ENCODE results near the gene UNCX. TPM values are rescaled to one million over a fixed set of nuclear protein-coding genes. Genes with fewer than 3 reads are reported as not detected.

UNCX gene
- total RNA-seq, 1 donor from 2014 or later, result not detected

- Histone ChIP-seq H3K27me3 (ENCODE audit: low read depth) (peaks cover 93% of the 10 kb centered on the region), H3K4me3 (no peak overlapping the region), H3K4me1 (no peaks in the 10 kb centered on the region), H3K27ac (no peak overlapping the region), H3K36me3 (no peaks in the 10 kb centered on the region), H3K9me3 (no peaks in the 10 kb centered on the region)
- DNase-seq (peak; percentile 37), ATAC-seq (no peak)
- TF ChIP-seq CTCF (IDR thresholded peaks at IDR 0.05), result no peak
- intact Hi-C loops (cut with DNase I), result no loop called here
Observed at GRCh38 chr7:1255817-1256340, 23.2 kb downstream of the UNCX start.

- H3K27ac ChIP-seq, result no peak overlapping the region
- no peaks in the 10 kb centered on the region for H3K36me3 ChIP-seq
- no peaks in the 10 kb centered on the region for H3K9me3 ChIP-seq
- intact Hi-C loops (cut with DNase I), result no loop called here
- H3K4me3 ChIP-seq, result no peak overlapping the region
- peaks cover 87% of the 10 kb centered on the region for H3K27me3 ChIP-seq (ENCODE audit: low read depth)
- ATAC-seq, result no peak
- H3K4me1 ChIP-seq, result no peaks in the 10 kb centered on the region
- DNase-seq, result peak; percentile 30
- TF ChIP-seq CTCF (IDR thresholded peaks at IDR 0.05), result no peak
Observed at GRCh38 chr7:1256621-1257020, 23.9 kb downstream of the UNCX start.

GRCh38 chr7:1257221-1257620 is 24.5 kb downstream of the UNCX start:
- DNase-seq, result peak; percentile 33
- no peak for TF ChIP-seq CTCF (IDR thresholded peaks at IDR 0.05)
- no peak overlapping the region for H3K27ac ChIP-seq
- ATAC-seq, result no peak
- no peaks in the 10 kb centered on the region for H3K9me3 ChIP-seq
- intact Hi-C loops (cut with DNase I), result no loop called here
- H3K36me3 ChIP-seq, result no peaks in the 10 kb centered on the region
- peaks cover 81% of the 10 kb centered on the region for H3K27me3 ChIP-seq (ENCODE audit: low read depth)
- no peak overlapping the region for H3K4me3 ChIP-seq
- H3K4me1 ChIP-seq, result no peaks in the 10 kb centered on the region

GRCh38 chr7:1257863-1258262 is 25.2 kb downstream of the UNCX start:
- peaks cover 80% of the 10 kb centered on the region for H3K27me3 ChIP-seq (ENCODE audit: low read depth)
- intact Hi-C loops (cut with DNase I), result no loop called here
- no peak overlapping the region for H3K4me3 ChIP-seq
- H3K9me3 ChIP-seq, result no peaks in the 10 kb centered on the region
- ATAC-seq (no peak), DNase-seq (peak; percentile 24)
- no peaks in the 10 kb centered on the region for H3K4me1 ChIP-seq
- no peak for TF ChIP-seq CTCF (IDR thresholded peaks at IDR 0.05)
- no peaks in the 10 kb centered on the region for H3K36me3 ChIP-seq
- H3K27ac ChIP-seq, result no peak overlapping the region

GRCh38 chr7:1259621-1260243 is 27.1 kb downstream of the UNCX start:
- Histone ChIP-seq H3K27me3 (ENCODE audit: low read depth) (peaks cover 77% of the 10 kb centered on the region), H3K27ac (no peak overlapping the region), H3K4me3 (no peak overlapping the region), H3K4me1 (no peaks in the 10 kb centered on the region), H3K36me3 (no peaks in the 10 kb centered on the region), H3K9me3 (no peaks in the 10 kb centered on the region)
- DNase-seq, result peak; percentile 30
- intact Hi-C loops (cut with DNase I), result no loop called here
- ATAC-seq, result no peak
- TF ChIP-seq CTCF (IDR thresholded peaks at IDR 0.05), result no peak
